Measurements from ENCODE around the gene CHTF8. TPM values are rescaled to one million over a fixed set of nuclear protein-coding genes. Genes with fewer than 3 reads are reported as not detected.

The CHTF8 gene
- total RNA-seq: 93.7 TPM

GRCh38 chr16:69132424-69133252 lies at the start of gene CHTF8, which contains the start of gene UTP4:
CHTF8 (minus strand) TSS chr16:69132588; CDS start chr16:69121458, 11,130 bp downstream.
UTP4 (plus strand) TSS chr16:69132649; CDS start chr16:69133460, 811 bp downstream.

GRCh38 chr16:69105501-69106361 lies 26.7 kb downstream of the CHTF8 start, which contains the start of gene HAS3:
HAS3 (plus strand) TSS chr16:69105653; CDS start chr16:69109396, 3,743 bp downstream.

Other genes with a start within 250 kb of the CHTF8 start
- gene HAS3, start 26.9 kb downstream of the CHTF8 start, total RNA-seq: 4.1 TPM
- 27.8 TPM for gene UTP4, start 61 bp upstream of the CHTF8 start, total RNA-seq
- gene SNTB2, start 54.6 kb upstream of the CHTF8 start, total RNA-seq: 60.4 TPM
- 27.5 TPM for gene VPS4A, start 178.8 kb upstream of the CHTF8 start, total RNA-seq
- 18.0 TPM for gene PDF, start 198.0 kb upstream of the CHTF8 start, total RNA-seq
- gene COG8, start 207.0 kb upstream of the CHTF8 start, total RNA-seq: 65.3 TPM
- gene NIP7, start 207.2 kb upstream of the CHTF8 start, total RNA-seq: 13.0 TPM
- gene TMED6, start 219.2 kb upstream of the CHTF8 start, total RNA-seq: not detected